ENCODE measurements around the gene BCL10.

BCL10 gene

GRCh38 chr1:85224295-85224694 lies 52.1 kb downstream of the BCL10 start:
- no peak for TF ChIP-seq CTCF (IDR thresholded peaks at IDR 0.05)
- Mint-ChIP-seq H3K36me3 (ENCODE audit: low read depth) (no peaks in the 10 kb centered on the region), H3K9me3 (no peaks in the 10 kb centered on the region), H3K4me3 (no peak overlapping the region), H3K27ac (no peak overlapping the region), H3K27me3 (ENCODE audit: low read depth, poor library complexity) (no peaks in the 10 kb centered on the region), H3K4me1 (peaks cover 39% of the 10 kb centered on the region)
- no peak for DNase-seq

GRCh38 chr1:85223334-85223733 lies 53.1 kb downstream of the BCL10 start:
- Mint-ChIP-seq H3K27ac (no peak overlapping the region), H3K4me1 (peaks cover 37% of the 10 kb centered on the region), H3K9me3 (no peaks in the 10 kb centered on the region), H3K4me3 (no peak overlapping the region), H3K27me3 (ENCODE audit: low read depth, poor library complexity) (peaks cover 4% of the 10 kb centered on the region), H3K36me3 (ENCODE audit: low read depth) (no peaks in the 10 kb centered on the region)
- no peak for TF ChIP-seq CTCF (IDR thresholded peaks at IDR 0.05)
- no peak for DNase-seq

GRCh38 chr1:85220756-85221201 lies 55.7 kb downstream of the BCL10 start:
- Mint-ChIP-seq H3K4me1 (peaks cover 25% of the 10 kb centered on the region), H3K36me3 (ENCODE audit: low read depth) (no peaks in the 10 kb centered on the region), H3K9me3 (peaks cover 14% of the 10 kb centered on the region), H3K27ac (no peak overlapping the region), H3K27me3 (ENCODE audit: low read depth, poor library complexity) (peaks cover 11% of the 10 kb centered on the region), H3K4me3 (no peak overlapping the region)
- TF ChIP-seq CTCF (IDR thresholded peaks at IDR 0.05): no peak
- no peak for DNase-seq

GRCh38 chr1:85219853-85220610 lies 56.4 kb downstream of the BCL10 start:
- H3K27me3 Mint-ChIP-seq (ENCODE audit: low read depth, poor library complexity): peaks cover 18% of the 10 kb centered on the region
- DNase-seq: no peak
- peaks cover 18% of the 10 kb centered on the region for H3K4me1 Mint-ChIP-seq
- peaks cover 15% of the 10 kb centered on the region for H3K9me3 Mint-ChIP-seq
- no peaks in the 10 kb centered on the region for H3K36me3 Mint-ChIP-seq (ENCODE audit: low read depth)
- TF ChIP-seq CTCF (IDR thresholded peaks at IDR 0.05): no peak
- H3K27ac Mint-ChIP-seq: no peak overlapping the region
- H3K4me3 Mint-ChIP-seq: no peak overlapping the region

- no peak overlapping the region for H3K4me3 Mint-ChIP-seq
- no peaks in the 10 kb centered on the region for H3K36me3 Mint-ChIP-seq (ENCODE audit: low read depth)
- TF ChIP-seq CTCF (IDR thresholded peaks at IDR 0.05): no peak
- H3K4me1 Mint-ChIP-seq: peaks cover 7% of the 10 kb centered on the region
- H3K27me3 Mint-ChIP-seq (ENCODE audit: low read depth, poor library complexity): peaks cover 18% of the 10 kb centered on the region
- H3K27ac Mint-ChIP-seq: no peak overlapping the region
- no peak for DNase-seq
- H3K9me3 Mint-ChIP-seq: peaks cover 15% of the 10 kb centered on the region
These were observed 59.7 kb downstream of the BCL10 start for GRCh38 chr1:85216697-85217096.

Data from nephron progenitor cell (in vitro differentiated cells).